Uterus (tissue), 4 donors: ENCODE results near the gene TSACC. TPM values are rescaled to one million over a fixed set of nuclear protein-coding genes. Genes with fewer than 3 reads are reported as not detected.
A peak's percentile ranks its signal among the peaks of the same experiment; 100 is the strongest.

Source experiments
- DNase-seq, 2 donors: peaks; one replicate each; pipeline ENCODE4 v3.0.0-alpha.2; 2019 to 2020
- H3K27ac ChIP-seq, 2 donors: fragments of 200-600 bp; sonication (generic); 1 replicate in 1 of 2; 2 replicates in 1 of 2; pipeline ENCODE4 v1.5.1; 2016 to 2018
- H3K27me3 ChIP-seq, 2 donors: fragments of 200-600 bp; sonication (generic); one replicate each; pipeline ENCODE4 v1.5.1; 2018 to 2019; ENCODE audit warnings: control low read depth in 1 of 2
- H3K36me3 ChIP-seq, 2 donors: fragments of 200-600 bp; sonication (generic); one replicate each; pipeline ENCODE4 v1.5.1; 2019; ENCODE audit warnings: control low read depth in 1 of 2
- H3K4me1 ChIP-seq, 2 donors: fragments of 200-600 bp; sonication (generic); one replicate each; pipeline ENCODE4 v1.5.1; 2018 to 2019; ENCODE audit warnings: control low read depth in 1 of 2
- H3K4me3 ChIP-seq, 2 donors: fragments of 200-600 bp; sonication (generic); 1 replicate in 1 of 2; 2 replicates in 1 of 2; pipeline ENCODE4 v1.5.1; 2018 to 2019; ENCODE audit warnings: mild to moderate bottlenecking in 1 of 2
- H3K9me3 ChIP-seq, 2 donors: fragments of 200-600 bp; sonication (generic); one replicate each; pipeline ENCODE4 v1.5.1; 2019; ENCODE audit warnings: control low read depth in 1 of 2
- POLR2A ChIP-seq, 2 donors: fragments of 450-650 bp; IDR thresholded peaks; one replicate each; pipeline ENCODE4 v1.6.1; 2016; ENCODE audit warnings: antibody characterized with exemption in 2 of 2, mild to moderate bottlenecking in 1 of 2, moderate library complexity in 1 of 2
- intact Hi-C: fragments of 100-400 bp; cut with DNase I; formaldehyde crosslinking; loops from one replicate; pipeline ENCODE4 v1.15.1; 2023; ENCODE audit warnings: low total_unique reads
- total RNA-seq, 4 donors: library from RNA; depleted of rRNA in 3 of 4; stranded (reverse); fragments of >200 nt in 3 of 4; gene quantifications; one replicate each; pipeline versions ENCODE4 v1.1.0 to v1.2.4, GENCODE V29; 2014 to 2023
- TF ChIP-seq, protein P1 (sequence below), 4 experiments: fragments of 200-600 bp in 2 of 4; fragments of 450-650 bp in 2 of 4; sonication (generic) in 2 of 4; IDR thresholded peaks; one replicate each; pipeline ENCODE4 v1.5.1; 2016 to 2019; ENCODE audit warnings: antibody characterized with exemption in 4 of 4, mild to moderate bottlenecking in 2 of 4, moderate library complexity in 1 of 4
- donor health status: DM: yes; HTN: yes; CAD: no.

The TSACC gene
- total RNA-seq, 4 donors from 2014 or later, result not detected

- DNase-seq, result no peak
- intact Hi-C loops, result no loop called here
- Histone ChIP-seq H3K4me3 (no peak overlapping the region), H3K9me3 (no peaks in the 10 kb centered on the region), H3K4me1 (peaks cover 0 to 4% of the 10 kb centered on the region in 2 donors), H3K27me3 (no peaks in the 10 kb centered on the region), H3K27ac (no peak overlapping the region), H3K36me3 (no peaks in the 10 kb centered on the region)
- TF ChIP-seq, protein P1, sequence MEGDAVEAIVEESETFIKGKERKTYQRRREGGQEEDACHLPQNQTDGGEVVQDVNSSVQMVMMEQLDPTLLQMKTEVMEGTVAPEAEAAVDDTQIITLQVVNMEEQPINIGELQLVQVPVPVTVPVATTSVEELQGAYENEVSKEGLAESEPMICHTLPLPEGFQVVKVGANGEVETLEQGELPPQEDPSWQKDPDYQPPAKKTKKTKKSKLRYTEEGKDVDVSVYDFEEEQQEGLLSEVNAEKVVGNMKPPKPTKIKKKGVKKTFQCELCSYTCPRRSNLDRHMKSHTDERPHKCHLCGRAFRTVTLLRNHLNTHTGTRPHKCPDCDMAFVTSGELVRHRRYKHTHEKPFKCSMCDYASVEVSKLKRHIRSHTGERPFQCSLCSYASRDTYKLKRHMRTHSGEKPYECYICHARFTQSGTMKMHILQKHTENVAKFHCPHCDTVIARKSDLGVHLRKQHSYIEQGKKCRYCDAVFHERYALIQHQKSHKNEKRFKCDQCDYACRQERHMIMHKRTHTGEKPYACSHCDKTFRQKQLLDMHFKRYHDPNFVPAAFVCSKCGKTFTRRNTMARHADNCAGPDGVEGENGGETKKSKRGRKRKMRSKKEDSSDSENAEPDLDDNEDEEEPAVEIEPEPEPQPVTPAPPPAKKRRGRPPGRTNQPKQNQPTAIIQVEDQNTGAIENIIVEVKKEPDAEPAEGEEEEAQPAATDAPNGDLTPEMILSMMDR (IDR thresholded peaks at IDR 0.05), result no peak
- TF ChIP-seq POLR2A (IDR thresholded peaks at IDR 0.05), result no peak
Observed at GRCh38 chr1:156384007-156384406, 45.7 kb downstream of the TSACC start.

- TF ChIP-seq, protein P1 (IDR thresholded peaks at IDR 0.05), result no peak
- no peak for TF ChIP-seq POLR2A (IDR thresholded peaks at IDR 0.05)
- H3K9me3 ChIP-seq, result no peaks in the 10 kb centered on the region
- H3K27ac ChIP-seq, result no peak overlapping the region
- no peaks in the 10 kb centered on the region for H3K27me3 ChIP-seq
- H3K4me3 ChIP-seq, result no peak overlapping the region
- no peak for DNase-seq
- H3K4me1 ChIP-seq, result peaks cover 0 to 4% of the 10 kb centered on the region in 2 donors
- no peaks in the 10 kb centered on the region for H3K36me3 ChIP-seq
- intact Hi-C loops, result loop anchor here (5.0 kb wide), 1 partner anchor 58 kb away; no protein-coding TSS in a partner anchor
Observed at GRCh38 chr1:156384658-156385057, 46.3 kb downstream of the TSACC start.

DNA sequence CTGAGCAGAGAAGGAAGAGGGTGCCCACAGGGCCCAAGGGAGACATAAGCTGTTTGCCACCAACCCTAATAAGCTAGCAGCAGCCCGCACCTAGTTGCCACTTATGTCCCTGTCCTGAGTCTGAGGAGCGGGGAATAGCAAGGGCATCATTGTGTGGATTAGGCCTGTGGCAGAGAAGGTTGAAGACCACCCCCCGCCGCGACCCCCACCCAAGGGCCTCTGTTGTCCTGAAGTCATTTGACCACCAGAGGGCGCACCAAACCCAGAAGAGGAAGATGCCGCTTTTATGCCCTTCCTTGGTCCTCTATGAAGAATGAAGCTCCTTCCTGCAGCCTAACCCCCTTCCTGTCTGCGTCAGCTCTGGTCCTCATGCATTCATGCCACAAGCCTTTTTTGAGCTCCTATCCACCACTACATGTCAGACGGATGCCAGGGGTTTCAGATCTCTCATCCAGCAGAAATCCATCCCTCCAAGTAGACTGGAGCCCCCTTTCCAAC, 47.3 kb downstream of the TSACC start:
- Histone ChIP-seq H3K9me3 (no peaks in the 10 kb centered on the region), H3K27me3 (no peaks in the 10 kb centered on the region), H3K4me1 (peaks cover 0 to 4% of the 10 kb centered on the region in 2 donors), H3K36me3 (no peaks in the 10 kb centered on the region), H3K27ac (no peak overlapping the region), H3K4me3 (no peak overlapping the region)
- intact Hi-C loops, result loop anchor here (5.0 kb wide), 1 partner anchor 57 kb away; no protein-coding TSS in a partner anchor
- TF ChIP-seq POLR2A (IDR thresholded peaks at IDR 0.05), result no peak
- TF ChIP-seq, protein P1 (IDR thresholded peaks at IDR 0.05), result peak; percentile 78 to 86 (median 80)
- peak; percentile 47 to 56 for DNase-seq

- Histone ChIP-seq H3K36me3 (no peaks in the 10 kb centered on the region), H3K4me1 (peaks cover 0 to 4% of the 10 kb centered on the region in 2 donors), H3K27ac (no peak overlapping the region), H3K27me3 (no peaks in the 10 kb centered on the region), H3K9me3 (no peaks in the 10 kb centered on the region), H3K4me3 (no peak overlapping the region)
- DNase-seq, result no peak
- TF ChIP-seq POLR2A (IDR thresholded peaks at IDR 0.05), result no peak
- TF ChIP-seq, protein P1 (IDR thresholded peaks at IDR 0.05), result no peak
- intact Hi-C loops, result loop anchor here (5.0 kb wide), 1 partner anchor 56 kb away; no protein-coding TSS in a partner anchor
Observed at GRCh38 chr1:156386134-156386901, 48.0 kb downstream of the TSACC start.
